A549 (cell line): ENCODE measurements around the gene UTP25. TPM values are rescaled to one million over a fixed set of nuclear protein-coding genes. Genes with fewer than 3 reads are reported as not detected.

Experiments used
- ATAC-seq, 2 experiments: fragments of 200-7000 bp in 1 of 2; fragments of >200 bp in 1 of 2; cut with Nextera tagmentation in 1 of 2; cut with Tn5 transposase in 1 of 2; 3 replicates each; pipeline versions ENCODE4 v1.8.0 to v1.9.1; 2018 to 2020; ENCODE audit warnings: mild to moderate bottlenecking in 1 of 2, moderate library complexity in 1 of 2
- CTCF ChIA-PET: fragments of 300-600 bp; sonication (Branson Sonifier 250); formaldehyde crosslinking; extraction: SDS; loops from one replicate; lab custom pipeline; 2021; ENCODE audit warnings: antibody characterized with exemption, inconsistent platforms; lab: Yijun Ruan, JAX
- POLR2A ChIA-PET: fragments of 350-600 bp; formaldehyde crosslinking; extraction: SDS; loops from one replicate; lab custom pipeline; 2021; ENCODE audit warnings: antibody characterized with exemption, inconsistent platforms; lab: Yijun Ruan, JAX
- DNase-seq, 2 experiments: peaks; one replicate each; pipeline versions ENCODE4 v3.0.0 to v3.0.0-alpha.2; 2011 to 2016; ENCODE audit warnings: low read depth in 1 of 2, low spot score in 1 of 2
- FAIRE-seq: peaks from 2 replicates; lab custom pipeline; 2011; peaks lifted over from hg19 to GRCh38; lab: Jason Lieb, UNC
- H3K27ac ChIP-seq, 2 experiments: fragments of >200 bp; sonication (Bioruptor Twin); formaldehyde crosslinking; 3 replicates each; pipeline ENCODE4 v1.5.1; 2016 to 2017
- H3K4me1 ChIP-seq: fragments of >200 bp; sonication (Bioruptor Twin); formaldehyde crosslinking; 3 replicates; pipeline ENCODE4 v1.6.1; 2016
- H3K4me2 ChIP-seq: fragments of >200 bp; sonication (Bioruptor Twin); formaldehyde crosslinking; 3 replicates; pipeline ENCODE4 v1.6.1; 2016
- H3K4me3 ChIP-seq: fragments of >200 bp; sonication (Bioruptor Twin); formaldehyde crosslinking; 3 replicates; pipeline ENCODE4 v1.5.1; 2016
- H3K9me3 ChIP-seq: fragments of >200 bp; sonication (Bioruptor Twin); formaldehyde crosslinking; 3 replicates; pipeline ENCODE4 v1.6.1; 2016
- BCL3 ChIP-seq: fragments of >200 bp; sonication (Bioruptor Twin); formaldehyde crosslinking; IDR thresholded peaks from 3 replicates; pipeline ENCODE4 v1.6.1; 2016
- CBX8 ChIP-seq: fragments of 200-600 bp; sonication (generic); IDR thresholded peaks from 2 replicates; pipeline ENCODE4 v1.6.1; 2016
- CTCF ChIP-seq: fragments of >200 bp; sonication (Bioruptor Twin); formaldehyde crosslinking; IDR thresholded peaks from 3 replicates; pipeline ENCODE4 v1.5.1; 2016
- E2F6 ChIP-seq: IDR thresholded peaks from 2 replicates; pipeline ENCODE4 v1.6.1; 2012; ENCODE audit warnings: low read depth, borderline replicate concordance
- EHF ChIP-seq: fragments of 250-450 bp; sonication (Bioruptor Pico); IDR thresholded peaks from 2 replicates; pipeline ENCODE4 v1.5.0; 2020; ENCODE audit warnings: mild to moderate bottlenecking
- FOSB ChIP-seq: fragments of 250-450 bp; sonication (Bioruptor Pico); IDR thresholded peaks from 2 replicates; pipeline ENCODE4 v1.5.0; 2020; ENCODE audit warnings: mild to moderate bottlenecking, moderate library complexity
- FOSL2 ChIP-seq, 2 experiments: fragments of 450-650 bp in 1 of 2; fragments of >200 bp in 1 of 2; sonication (Bioruptor Twin) in 1 of 2; formaldehyde crosslinking; IDR thresholded peaks; 2 replicates each; pipeline versions ENCODE4 v1.5.0 to v1.6.1; 2016 to 2020; ENCODE audit warnings: mild to moderate bottlenecking in 1 of 2, moderate library complexity in 1 of 2
- FOXS1 ChIP-seq: fragments of 250-450 bp; sonication (Bioruptor Pico); IDR thresholded peaks from 2 replicates; pipeline ENCODE4 v1.5.0; 2020; ENCODE audit warnings: mild to moderate bottlenecking, moderate library complexity
- GATA3 ChIP-seq: IDR thresholded peaks from 2 replicates; pipeline ENCODE4 v1.6.1; 2012; ENCODE audit warnings: borderline replicate concordance
- HDAC2 ChIP-seq: fragments of 200-600 bp; sonication (generic); IDR thresholded peaks from 2 replicates; pipeline ENCODE4 v1.6.1; 2016
- JUN ChIP-seq, 2 experiments: fragments of >200 bp; sonication (Bioruptor Twin); formaldehyde crosslinking; IDR thresholded peaks; 2 replicates in 1 of 2; 3 replicates in 1 of 2; pipeline ENCODE4 v1.6.1; 2016 to 2017
- JUNB ChIP-seq: fragments of >200 bp; sonication (Bioruptor Twin); formaldehyde crosslinking; IDR thresholded peaks from 2 replicates; pipeline ENCODE4 v1.6.1; 2016
- MAFK ChIP-seq: fragments of 450-650 bp; IDR thresholded peaks from 2 replicates; pipeline ENCODE4 v1.6.1; 2014; ENCODE audit not compliant: partially characterized antibody
- MAX ChIP-seq: IDR thresholded peaks from 2 replicates; pipeline ENCODE4 v1.6.1; 2012
- MYC ChIP-seq: IDR thresholded peaks from 2 replicates; pipeline ENCODE4 v1.6.1; 2012; ENCODE audit warnings: mild to moderate bottlenecking, inconsistent platforms, low read length, improper control_type of control experiment, borderline replicate concordance
- PHF8 ChIP-seq: fragments of 200-600 bp; sonication (generic); IDR thresholded peaks from 2 replicates; pipeline ENCODE4 v1.6.1; 2016; ENCODE audit warnings: low read depth, mild to moderate bottlenecking, antibody characterized with exemption, moderate library complexity, borderline replicate concordance
- POLR2A ChIP-seq: IDR thresholded peaks from 2 replicates; pipeline ENCODE4 v1.6.1; 2012; ENCODE audit warnings: mild to moderate bottlenecking, low read length
- RAD21 ChIP-seq, 2 experiments: fragments of >200 bp in 1 of 2; sonication (Bioruptor Twin) in 1 of 2; formaldehyde crosslinking in 1 of 2; IDR thresholded peaks in 1 of 2; conservative IDR thresholded peaks in 1 of 2; 2 replicates in 1 of 2; 3 replicates in 1 of 2; pipeline ENCODE4 v1.6.1; 2012 to 2018; ENCODE audit warnings: inconsistent platforms in 1 of 2
- REST ChIP-seq: fragments of 200-600 bp; sonication (generic); IDR thresholded peaks from 2 replicates; pipeline ENCODE4 v1.6.1; 2016; ENCODE audit warnings: antibody characterized with exemption, mild to moderate bottlenecking, moderate library complexity
- RFX5 ChIP-seq: fragments of 450-650 bp; IDR thresholded peaks from 2 replicates; pipeline ENCODE4 v1.7.1; 2014; ENCODE audit warnings: antibody characterized with exemption, mild to moderate bottlenecking, moderate library complexity
- SMC3 ChIP-seq: fragments of >200 bp; sonication (Bioruptor Twin); formaldehyde crosslinking; IDR thresholded peaks from 3 replicates; pipeline ENCODE4 v1.6.1; 2018; ENCODE audit warnings: inconsistent platforms
- USF2 ChIP-seq: fragments of 450-650 bp; IDR thresholded peaks from 2 replicates; pipeline ENCODE4 v1.6.1; 2014; ENCODE audit warnings: antibody characterized with exemption
- ZC3H11A ChIP-seq: fragments of 450-650 bp; IDR thresholded peaks from 2 replicates; pipeline ENCODE4 v1.6.1; 2014; ENCODE audit warnings: antibody characterized with exemption, mild to moderate bottlenecking
- ZFP36 ChIP-seq: fragments of 450-650 bp; IDR thresholded peaks from 2 replicates; pipeline ENCODE4 v1.6.1; 2014; ENCODE audit warnings: borderline replicate concordance; ENCODE audit not compliant: partially characterized antibody
- ZNF302 ChIP-seq: fragments of 250-450 bp; sonication (Bioruptor Pico); IDR thresholded peaks from 2 replicates; pipeline ENCODE4 v1.9.0; 2021; ENCODE audit warnings: inconsistent platforms, mild to moderate bottlenecking, moderate library complexity
- WGBS: methylation state at CpG from one replicate; pipeline ENCODE4 v1.1.6; 2017; ENCODE audit errors: missing lambda C conversion rate; 5-methylcytosine and 5-hydroxymethylcytosine counted together
- polyA minus RNA-seq: library from RNA; depleted of rRNA, polyadenylated mRNA; stranded (reverse); fragments of >200 nt; gene quantifications from 2 replicates; pipeline ENCODE4 v1.2.3, GENCODE V29; 2011; rRNA and poly(A)+ RNA removed
- polyA plus RNA-seq, 4 experiments: library from polyadenylated mRNA; depleted of rRNA in 3 of 4; stranded (reverse); fragments of >200 nt; fragmentation: RNase III in 1 of 4; extraction: RNeasy Plus Mini Kit Qiagen cat#74134 plus additional on column Dnase treatment in 1 of 4; gene quantifications; 2 replicates in 3 of 4; 3 replicates in 1 of 4; pipeline ENCODE4 v1.2.3, GENCODE V29; 2011 to 2017

UTP25 gene
- polyA plus RNA-seq (2011; rRNA removed) (16.5 and 16.7 TPM in 2 replicates), polyA plus RNA-seq (2017; fragmentation: RNase III; extraction: RNeasy Plus Mini Kit Qiagen cat#74134 plus additional on column Dnase treatment) (8.4 to 8.7 TPM (median 8.7 TPM) in 3 replicates), polyA minus RNA-seq (18.0 and 18.3 TPM in 2 replicates)
- polyA plus RNA-seq (2012; cell fraction: cytosol; rRNA removed), result 4.2 and 4.9 TPM in 2 replicates
- 5.6 and 7.0 TPM in 2 replicates for polyA plus RNA-seq (2012; cell fraction: nucleus; rRNA removed)

GRCh38 chr1:209827384-209828262 lies at the start of gene UTP25:
Gene UTP25, plus strand, starts transcription at chr1:209827972. Its CDS starts 92 bp downstream, at chr1:209828064.
- WGBS, result 6% methylated on average over 41 of the region's 51 CpGs
- H3K4me1 ChIP-seq, result peaks cover 33% of the 10 kb centered on the region
- CTCF ChIA-PET, result interaction anchor here (0.6 to 8.2 kb wide), 14 partner anchors 10 to 59 kb away, joined by 3 to 114 read pairs (median 3); no protein-coding TSS in a partner anchor
- H3K27ac ChIP-seq, result peak within 1 kb of the TSS; percentile 85 to 90
- DNase-seq (peak; percentile 80 to 98), FAIRE-seq (peak; percentile 99)
- peak within 1 kb of the TSS; percentile 76 for H3K4me2 ChIP-seq
- TF ChIP-seq RFX5 (0 out of 2 replicates have a peak, but pooled peaks have one; percentile 29), EHF (CRISPR knock-in tag) (peak; percentile 37; the same call in 1 of the 2 replicates), FOXS1 (CRISPR knock-in tag) (no peak), E2F6 (peak; percentile 45; the same call in 1 of the 2 replicates), POLR2A (peak; percentile 67), SMC3 (peak; percentile 28; the same call in 1 of the 3 replicates), MAFK (peak; percentile 49), USF2 (peak; percentile 79), JUN (IDR thresholded peaks at IDR 0.05) (peak; percentile 84 to 85), MAX (peak; percentile 100), FOSL2 (IDR thresholded peaks at IDR 0.05) (no peak), FOSL2 (CRISPR knock-in tag; IDR thresholded peaks at IDR 0.05) (no peak), JUNB (no peak), FOSB (no peak), GATA3 (peak; percentile 70; the same call in 1 of the 2 replicates), CBX8 (no peak), PHF8 (peak; percentile 16), ZFP36 (no peak), RAD21 (conservative IDR thresholded peaks at IDR 0.05 in 1 of 2, IDR thresholded peaks at IDR 0.05 in 1 of 2) (0 out of 5 replicates have a peak, but pooled peaks of 1 of the 2 experiments have one; percentile 14), ZNF302 (no peak), BCL3 (0 out of 3 replicates have a peak, but pooled peaks have one; percentile 60), REST (no peak), HDAC2 (0 out of 2 replicates have a peak, but pooled peaks have one; percentile 37), CTCF (peak; percentile 58), ZC3H11A (no peak), MYC (peak; percentile 98)
- TF ChIP-seq, all 56 proteins: peak for 16
- POLR2A ChIA-PET, result interaction anchor here (0.6 to 1.8 kb wide), 5 partner anchors 9 to 348 kb away, joined by 3 to 14 read pairs (median 6); partner anchors contain the start of gene C1orf74
- ATAC-seq, result peak; percentile 90 to 93
- H3K9me3 ChIP-seq, result no peaks in the 10 kb centered on the region
- H3K4me3 ChIP-seq, result peak within 1 kb of the TSS; percentile 75
